OCI-LY3 (cell line): Measurements from ENCODE around the gene DLG1.

Experiments
- H2AFZ ChIP-seq: fragments of 200-600, 300-600 bp; shearing (Covaris generic); 2 replicates; pipeline ENCODE4 v1.6.0; 2014; ENCODE audit warnings: antibody characterized with exemption, low read depth, low read length
- H3K27ac ChIP-seq: fragments of 200-600, 300-600 bp; sonication (generic); 2 replicates; pipeline ENCODE4 v1.5.1; 2014; ENCODE audit warnings: mild to moderate bottlenecking, low read length, moderate library complexity, mixed read lengths
- H3K27me3 ChIP-seq: fragments of 200-600, 300-600 bp; sonication (generic); 2 replicates; pipeline ENCODE4 v1.6.1; 2014; ENCODE audit warnings: low read depth, low read length, mixed read lengths
- H3K36me3 ChIP-seq: fragments of 200-600, 300-600 bp; sonication (generic); replicated peaks from 2 replicates; pipeline ENCODE3; 2014; ENCODE audit warnings: low read depth, low read length, mixed read lengths
- H3K4me1 ChIP-seq: fragments of 300-600, 200-600 bp; sonication (generic); 2 replicates; pipeline ENCODE4 v1.6.1; 2014; ENCODE audit warnings: low read length, mixed read lengths
- H3K4me2 ChIP-seq: fragments of 200-600, 300-600 bp; sonication (generic); 2 replicates; pipeline ENCODE4 v1.6.1; 2014; ENCODE audit warnings: low read length, mixed read lengths
- H3K4me3 ChIP-seq: fragments of 300-600, 200-600 bp; sonication (generic); 2 replicates; pipeline ENCODE4 v1.5.1; 2014; ENCODE audit warnings: antibody characterized with exemption, mild to moderate bottlenecking, low read length, moderate library complexity
- H3K79me2 ChIP-seq: fragments of 300-600, 200-600 bp; shearing (Covaris generic); 2 replicates; pipeline ENCODE4 v1.6.1; 2014; ENCODE audit warnings: mild to moderate bottlenecking, low read length, mixed read lengths
- H3K9ac ChIP-seq: fragments of 300-600, 200-600 bp; shearing (Covaris generic); 2 replicates; pipeline ENCODE4 v1.6.0; 2014; ENCODE audit warnings: mild to moderate bottlenecking, low read length, moderate library complexity
- H3K9me3 ChIP-seq: fragments of 200-600, 300-600 bp; shearing (Covaris generic); 2 replicates; pipeline ENCODE4 v1.6.1; 2014; ENCODE audit warnings: low read length, mixed read lengths; ENCODE audit not compliant: insufficient read depth
- H4K20me1 ChIP-seq: fragments of 200-600, 300-600 bp; sonication (generic); 2 replicates; pipeline ENCODE4 v1.6.1; 2016; ENCODE audit warnings: low read length, mixed read lengths; ENCODE audit not compliant: insufficient read depth
- CTCF ChIP-seq: fragments of 200-600, 300-600 bp; sonication (generic); IDR thresholded peaks from 2 replicates; pipeline ENCODE4 v1.5.1; 2014; ENCODE audit warnings: antibody characterized with exemption, low read length, low read depth
- EZH2phosphoT487 ChIP-seq: fragments of 200-600 bp; shearing (Covaris generic); IDR thresholded peaks from 2 replicates; pipeline ENCODE4 v1.6.1; 2018; ENCODE audit warnings: antibody characterized with exemption, mixed run types, low read depth

The DLG1 gene

DNA sequence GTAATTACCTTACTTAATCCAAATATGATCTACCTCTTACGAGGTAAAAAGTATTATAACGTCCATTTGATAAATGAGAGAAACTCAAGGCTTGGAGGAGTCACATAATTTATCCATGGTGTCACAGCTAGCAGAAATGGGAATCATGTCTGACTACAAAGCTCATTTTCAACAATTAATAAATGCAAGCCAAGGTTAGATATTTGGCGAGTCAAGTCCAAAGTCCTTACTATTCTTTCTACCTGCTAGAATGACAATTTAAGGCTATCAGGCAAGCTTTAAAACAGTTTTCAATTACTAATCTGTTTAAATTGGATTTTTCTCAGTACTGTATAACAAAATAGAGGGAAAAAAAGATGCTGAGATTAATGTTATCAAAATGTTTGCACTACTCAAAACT, 68.6 kb downstream of the DLG1 start:
- H3K4me3 ChIP-seq = no peak overlapping the region
- TF ChIP-seq CTCF = no peak
- no peak for TF ChIP-seq EZH2phosphoT487
- H3K4me1 ChIP-seq = no peaks in the 10 kb centered on the region
- H3K9me3 ChIP-seq = no peaks in the 10 kb centered on the region
- H2AFZ ChIP-seq = no peak overlapping the region
- no peak overlapping the region for H3K4me2 ChIP-seq
- H3K79me2 ChIP-seq = peaks cover 37% of the 10 kb centered on the region
- no peak overlapping the region for H3K9ac ChIP-seq
- H4K20me1 ChIP-seq = no peaks in the 10 kb centered on the region
- H3K27ac ChIP-seq = no peak overlapping the region
- no peaks in the 10 kb centered on the region for H3K27me3 ChIP-seq
- no peaks in the 10 kb centered on the region for H3K36me3 ChIP-seq

DNA sequence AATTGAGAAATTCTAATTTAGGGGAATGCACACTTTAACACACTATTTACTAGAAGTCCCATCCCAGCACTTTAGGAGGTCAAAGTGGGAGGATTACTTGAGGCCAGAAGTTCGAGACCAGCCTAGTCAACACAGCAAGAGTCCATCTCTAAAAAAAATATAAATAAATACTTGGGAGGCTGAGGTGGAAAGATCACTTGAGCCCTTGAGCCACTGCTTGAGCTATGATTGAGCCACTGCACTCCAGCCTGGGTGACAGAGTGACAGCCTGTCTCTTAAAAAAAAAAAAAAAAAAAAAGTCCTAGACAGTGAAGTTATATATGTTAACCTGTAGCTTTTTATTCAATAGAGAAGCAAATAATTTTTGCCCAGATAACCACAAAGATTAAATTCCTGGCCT, 69.2 kb downstream of the DLG1 start:
- Histone ChIP-seq H4K20me1 (0 out of 2 replicates have a peak, but pooled peaks cover 3% of the 10 kb centered on the region), H3K36me3 (no peaks in the 10 kb centered on the region), H3K79me2 (peaks cover 33% of the 10 kb centered on the region), H3K27me3 (no peaks in the 10 kb centered on the region), H2AFZ (no peak overlapping the region), H3K4me3 (no peak overlapping the region), H3K9me3 (no peaks in the 10 kb centered on the region), H3K4me2 (no peak overlapping the region), H3K27ac (no peak overlapping the region), H3K4me1 (no peaks in the 10 kb centered on the region), H3K9ac (no peak overlapping the region)
- no peak for TF ChIP-seq CTCF
- no peak for TF ChIP-seq EZH2phosphoT487

DNA sequence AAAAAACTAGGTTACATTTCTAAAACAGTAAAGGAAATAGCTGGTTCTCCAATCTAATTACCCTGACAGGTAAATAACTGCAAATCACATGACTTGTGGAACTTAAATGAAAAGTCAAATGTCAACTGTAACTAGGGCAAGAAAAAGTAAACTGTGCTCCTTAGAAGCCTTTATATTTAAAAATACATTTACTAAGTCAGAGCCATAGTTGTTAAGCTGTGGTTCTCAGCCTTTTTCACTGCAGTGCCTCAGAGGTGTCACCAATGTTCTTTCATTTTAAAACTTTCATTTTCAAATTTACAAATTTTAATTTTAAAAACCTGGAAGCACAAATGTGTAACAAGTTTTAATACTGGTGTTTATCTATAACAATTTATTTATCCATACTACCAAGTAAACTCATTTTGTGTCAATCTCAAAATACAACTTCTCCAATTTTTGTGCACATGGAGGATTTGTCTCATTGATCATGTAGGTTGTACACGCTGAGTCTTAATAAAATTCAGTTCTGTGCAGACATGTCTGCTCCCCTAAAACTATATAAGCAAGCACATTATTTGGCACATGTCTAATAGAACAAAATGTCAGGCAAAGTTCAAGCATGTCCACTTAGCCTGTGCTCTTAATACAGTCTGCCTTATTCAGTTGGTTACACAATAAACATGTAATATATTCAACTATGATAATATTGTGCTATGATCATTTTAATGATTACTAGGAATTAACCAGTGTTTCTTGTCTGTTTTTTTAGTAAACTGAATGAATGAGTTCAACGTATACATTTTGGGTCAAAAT, 70.4 kb downstream of the DLG1 start:
- peaks cover 13% of the 10 kb centered on the region for H4K20me1 ChIP-seq

DNA sequence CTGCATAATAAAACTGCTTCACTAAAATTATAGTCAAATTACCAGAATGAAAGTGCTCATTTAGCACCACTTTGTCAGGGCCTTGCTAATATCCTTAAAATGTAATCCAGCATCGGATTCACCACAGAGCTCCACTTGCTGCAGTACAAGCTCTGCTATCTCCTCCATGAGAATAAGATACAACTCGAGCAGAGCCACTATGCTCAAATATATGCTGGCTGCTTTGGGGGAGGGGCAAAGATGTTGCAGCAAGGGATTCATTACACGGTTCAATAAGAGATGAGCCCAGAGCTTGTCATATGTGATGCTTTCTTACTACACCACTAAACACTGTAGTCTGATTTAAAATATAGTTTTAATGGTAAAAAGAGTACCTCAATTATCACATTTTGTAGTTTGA, 72.2 kb downstream of the DLG1 start:
- Histone ChIP-seq H3K36me3 (no peaks in the 10 kb centered on the region), H3K9me3 (no peaks in the 10 kb centered on the region), H3K4me3 (no peak overlapping the region), H2AFZ (no peak overlapping the region), H3K4me1 (peaks cover 11% of the 10 kb centered on the region), H3K9ac (no peak overlapping the region), H3K79me2 (peaks cover 31% of the 10 kb centered on the region), H3K4me2 (no peak overlapping the region), H3K27ac (no peak overlapping the region), H4K20me1 (peaks cover 24% of the 10 kb centered on the region), H3K27me3 (no peaks in the 10 kb centered on the region)
- TF ChIP-seq CTCF (no peak), EZH2phosphoT487 (no peak)

More for the DNA sequence above, 70.4 kb downstream of the DLG1 start:
- Histone ChIP-seq H2AFZ (no peak overlapping the region), H3K9ac (no peak overlapping the region), H3K9me3 (no peaks in the 10 kb centered on the region), H3K27ac (no peak overlapping the region), H3K4me1 (peaks cover 9% of the 10 kb centered on the region), H3K4me3 (no peak overlapping the region), H3K36me3 (no peaks in the 10 kb centered on the region), H3K79me2 (peaks cover 33% of the 10 kb centered on the region), H3K27me3 (no peaks in the 10 kb centered on the region), H3K4me2 (no peak overlapping the region)
- no peak for TF ChIP-seq EZH2phosphoT487
- no peak for TF ChIP-seq CTCF
